Measurements from ENCODE around the gene FAM236A.
"Not testable (repeated sequence)": the region's sequence is repeated elsewhere in the genome, so short reads cannot be mapped to it uniquely, and the experiment has no call there.

DNA sequence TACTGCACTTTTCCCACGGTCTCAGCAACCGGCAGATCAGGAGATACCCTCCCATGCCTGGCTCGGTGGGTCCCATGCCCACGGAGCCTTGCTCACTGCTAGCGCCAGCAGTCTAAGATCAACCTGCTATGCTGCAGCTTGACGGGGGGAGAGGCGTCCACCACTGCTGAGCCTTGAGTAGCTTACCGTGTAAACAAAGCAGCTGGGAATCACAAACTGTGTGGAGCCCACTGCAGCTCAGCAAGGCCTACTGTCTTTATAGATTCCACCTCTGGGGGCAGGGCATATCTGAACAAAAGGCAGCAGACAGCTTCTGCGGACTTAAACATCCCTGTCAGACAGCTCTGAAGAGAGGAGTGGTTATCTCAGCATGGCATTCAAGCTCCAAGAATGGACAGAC lies 22.0 kb downstream of the FAM236A start:
- TF ChIP-seq, protein P1, sequence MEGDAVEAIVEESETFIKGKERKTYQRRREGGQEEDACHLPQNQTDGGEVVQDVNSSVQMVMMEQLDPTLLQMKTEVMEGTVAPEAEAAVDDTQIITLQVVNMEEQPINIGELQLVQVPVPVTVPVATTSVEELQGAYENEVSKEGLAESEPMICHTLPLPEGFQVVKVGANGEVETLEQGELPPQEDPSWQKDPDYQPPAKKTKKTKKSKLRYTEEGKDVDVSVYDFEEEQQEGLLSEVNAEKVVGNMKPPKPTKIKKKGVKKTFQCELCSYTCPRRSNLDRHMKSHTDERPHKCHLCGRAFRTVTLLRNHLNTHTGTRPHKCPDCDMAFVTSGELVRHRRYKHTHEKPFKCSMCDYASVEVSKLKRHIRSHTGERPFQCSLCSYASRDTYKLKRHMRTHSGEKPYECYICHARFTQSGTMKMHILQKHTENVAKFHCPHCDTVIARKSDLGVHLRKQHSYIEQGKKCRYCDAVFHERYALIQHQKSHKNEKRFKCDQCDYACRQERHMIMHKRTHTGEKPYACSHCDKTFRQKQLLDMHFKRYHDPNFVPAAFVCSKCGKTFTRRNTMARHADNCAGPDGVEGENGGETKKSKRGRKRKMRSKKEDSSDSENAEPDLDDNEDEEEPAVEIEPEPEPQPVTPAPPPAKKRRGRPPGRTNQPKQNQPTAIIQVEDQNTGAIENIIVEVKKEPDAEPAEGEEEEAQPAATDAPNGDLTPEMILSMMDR (conservative IDR thresholded peaks at IDR 0.05; ENCODE audit: low read depth, low read length): not testable (repeated sequence)
- TF ChIP-seq EZH2 (IDR thresholded peaks at IDR 0.05; ENCODE audit: low read length, unreplicated experiment): not testable (repeated sequence)
